Psoas muscle (tissue), 8 donors: ENCODE data around the gene ASTN2. TPM values are rescaled to one million over a fixed set of nuclear protein-coding genes. Genes with fewer than 3 reads are reported as not detected.
A peak's percentile ranks its signal among the peaks of the same experiment; 100 is the strongest.

Source experiments
- ATAC-seq, 4 donors: fragments of 200-7000 bp; cut with Tn5 transposase; one replicate each; pipeline ENCODE4 v1.9.1; 2020; ENCODE audit warnings: moderate library complexity in 3 of 4, mild to moderate bottlenecking in 2 of 4
- DNase-seq, 2 donors: peaks; one replicate each; pipeline ENCODE4 v3.0.0-alpha.2; 2020
- H3K27ac ChIP-seq: fragments of 200-600 bp; one replicate; pipeline ENCODE4 v1.8.0; 2022
- H3K27me3 ChIP-seq, 3 donors: fragments of 200-600 bp in 1 of 3; one replicate each; pipeline versions ENCODE4 v1.6.1 to v1.8.0; 2013 to 2022; ENCODE audit warnings: low read length in 2 of 3, mild to moderate bottlenecking in 2 of 3, moderate library complexity in 1 of 3; ENCODE audit not compliant: insufficient read depth in 3 of 3
- H3K36me3 ChIP-seq, 2 donors: fragments of 200-600 bp in 1 of 2; one replicate each; pipeline versions ENCODE4 v1.6.1 to v1.8.0; 2013 to 2022; ENCODE audit warnings: low read depth in 1 of 2, mild to moderate bottlenecking in 1 of 2, moderate library complexity in 1 of 2; ENCODE audit not compliant: insufficient read depth in 1 of 2
- H3K4me1 ChIP-seq: fragments of 200-600 bp; one replicate; pipeline ENCODE4 v1.8.0; 2022
- H3K4me3 ChIP-seq: fragments of 200-600 bp; one replicate; pipeline ENCODE4 v1.8.0; 2022; ENCODE audit warnings: mild to moderate bottlenecking
- H3K9me3 ChIP-seq: fragments of 200-600 bp; one replicate; pipeline ENCODE4 v1.8.0; 2022
- CTCF ChIP-seq: fragments of 200-600 bp; IDR thresholded peaks from one replicate; pipeline ENCODE4 v1.8.0; 2022; ENCODE audit warnings: antibody characterized with exemption
- WGBS, 3 donors: extraction: QIAGEN DNeasy Blood & Tissue Kit; methylation state at CpG; one replicate each; pipeline versions ENCODE4 v1.1.6 to v1.1.7; 2013; 5-methylcytosine and 5-hydroxymethylcytosine counted together
- intact Hi-C, 2 donors: fragments of 100-400 bp; cut with DNase I; formaldehyde crosslinking; loops; one replicate each; pipeline versions ENCODE4 v1.11.0 to v1.14.2; 2022
- polyA plus RNA-seq, 3 donors: library from polyadenylated mRNA; stranded (reverse); fragments of 200-250 nt; gene quantifications; one replicate each; pipeline ENCODE4 v1.2.3, GENCODE V29; 2013
- total RNA-seq, 4 donors: library from RNA; stranded (reverse); fragmentation: NEBNext Ultra II Directional in 2 of 4; extraction: Animal tissue kit (Norgen Biotek cat#: 25700) in 2 of 4; gene quantifications; one replicate each; pipeline versions ENCODE4 v1.2.1 to v1.2.4, GENCODE V29; 2021 to 2023
- donor health status: healthy with polysubstance abuse.
- donor health status: DM: no; HTN: no; CAD: no; lungs with moderate emphysema.
- donor health status: Bipolar disorder and iron deficiency.
- donor health status: healthy.
- donor health status: DM: yes; HTN: yes; CAD: no.
- donor health status: DM: no; HTN: no; CAD: no.
- donor health status: DM: no; HTN: no; CAD: no.
- donor health status: DM: yes; HTN: yes; CAD: no.

ASTN2 gene
- total and polyA plus RNA-seq, 7 donors: 2.0 to 10.3 (median 3.3) TPM

GRCh38 chr9:117413346-117414219 lies 1.3 kb downstream of the ASTN2 start:
- peak in 2 of 4 donors; percentile 17 to 33 for ATAC-seq
- Histone ChIP-seq H3K4me3 (peak overlapping the region; percentile 66), H3K4me1 (no peaks in the 10 kb centered on the region), H3K36me3 (no peaks in the 10 kb centered on the region), H3K9me3 (no peaks in the 10 kb centered on the region), H3K27ac (no peak overlapping the region), H3K27me3 (peaks cover 9 to 60% (median 13%) of the 10 kb centered on the region in 3 donors)
- TF ChIP-seq CTCF: no peak
- no peak for DNase-seq
- 1 to 2% (median 2%) methylated on average over 51 of the region's 51 CpGs for WGBS, 3 donors
- intact Hi-C loops: loop anchor here (5.0 to 10.0 kb wide), 2 partner anchors 339 to 676 kb away; no protein-coding TSS in a partner anchor

GRCh38 chr9:117412841-117413240 lies 2.0 kb downstream of the ASTN2 start:
- ATAC-seq (no peak), DNase-seq (no peak)
- Histone ChIP-seq H3K27me3 (peaks cover 9 to 53% (median 13%) of the 10 kb centered on the region in 3 donors), H3K27ac (no peak overlapping the region), H3K4me3 (no peak overlapping the region), H3K9me3 (no peaks in the 10 kb centered on the region), H3K4me1 (no peaks in the 10 kb centered on the region), H3K36me3 (no peaks in the 10 kb centered on the region)
- intact Hi-C loops: loop anchor here (5.0 to 10.0 kb wide), 2 partner anchors 338 to 676 kb away; no protein-coding TSS in a partner anchor
- TF ChIP-seq CTCF: no peak
- 5 to 8% (median 7%) methylated on average over 23 to 24 of the region's 24 CpGs for WGBS, 3 donors

- intact Hi-C loops: loop anchor here (5.0 to 10.0 kb wide), 2 partner anchors 337 to 675 kb away; no protein-coding TSS in a partner anchor
- 17 to 20% (median 20%) methylated on average over 16 to 17 of the region's 17 CpGs for WGBS, 3 donors
- H3K36me3 ChIP-seq: no peaks in the 10 kb centered on the region
- no peaks in the 10 kb centered on the region for H3K4me1 ChIP-seq
- no peak overlapping the region for H3K4me3 ChIP-seq
- H3K27me3 ChIP-seq: peaks cover 7 to 46% (median 11%) of the 10 kb centered on the region in 3 donors
- no peaks in the 10 kb centered on the region for H3K9me3 ChIP-seq
- DNase-seq (no peak), ATAC-seq (peak in 1 of 4 donors; percentile 24)
- no peak for TF ChIP-seq CTCF
- no peak overlapping the region for H3K27ac ChIP-seq
These were observed 2.7 kb downstream of the ASTN2 start for GRCh38 chr9:117412006-117412715.

GRCh38 chr9:117411547-117411946 lies 3.3 kb downstream of the ASTN2 start:
- Histone ChIP-seq H3K27me3 (peaks cover 3 to 40% (median 11%) of the 10 kb centered on the region in 3 donors), H3K27ac (no peak overlapping the region), H3K36me3 (no peaks in the 10 kb centered on the region), H3K9me3 (no peaks in the 10 kb centered on the region), H3K4me3 (no peak overlapping the region), H3K4me1 (no peaks in the 10 kb centered on the region)
- DNase-seq (no peak), ATAC-seq (peak; percentile 52 to 81 (median 68))
- WGBS, 3 donors: 7 to 14% (median 12%) methylated on average over 4 of the region's 4 CpGs
- peak; percentile 49 for TF ChIP-seq CTCF
- intact Hi-C loops: loop anchor here (5.0 to 10.0 kb wide), 2 partner anchors 337 to 674 kb away; no protein-coding TSS in a partner anchor
